Chondrocyte (in vitro differentiated cells): Measurements from ENCODE around the gene TCN1. TPM values are rescaled to one million over a fixed set of nuclear protein-coding genes. Genes with fewer than 3 reads are reported as not detected.
"Not testable (repeated sequence)": the region's sequence is repeated elsewhere in the genome, so short reads cannot be mapped to it uniquely, and the experiment has no call there.

Experiments
- DNase-seq: peaks from one replicate; pipeline ENCODE4 v3.0.0; 2021; ENCODE audit warnings: mixed read lengths, low spot score
- H3K27ac Mint-ChIP-seq: one replicate; pipeline ENCODE4 v1.8.0; 2021; ENCODE audit warnings: mild to moderate bottlenecking, moderate library complexity, mixed read lengths; ENCODE audit not compliant: unreplicated experiment
- H3K27me3 Mint-ChIP-seq: 2 replicates; pipeline ENCODE4 v1.8.0; 2021; ENCODE audit warnings: low read depth, mixed read lengths
- H3K36me3 Mint-ChIP-seq: 2 replicates; pipeline ENCODE4 v1.8.0; 2021; ENCODE audit warnings: low read depth, mixed read lengths
- H3K4me1 Mint-ChIP-seq: 2 replicates; pipeline ENCODE4 v1.8.0; 2021; ENCODE audit warnings: low read depth, mild to moderate bottlenecking, mixed read lengths
- H3K4me3 Mint-ChIP-seq: one replicate; pipeline ENCODE4 v1.8.0; 2021; ENCODE audit warnings: mild to moderate bottlenecking, moderate library complexity, mixed read lengths; ENCODE audit not compliant: unreplicated experiment
- H3K9me3 Mint-ChIP-seq: 2 replicates; pipeline ENCODE4 v1.8.0; 2021; ENCODE audit warnings: low read depth, mixed read lengths
- CTCF ChIP-seq: fragments of 200-600 bp; sonication (generic); IDR thresholded peaks from 2 replicates; pipeline ENCODE4 v1.5.0; 2021; ENCODE audit warnings: antibody characterized with exemption, mild to moderate bottlenecking, moderate library complexity
- total RNA-seq: library from RNA; stranded (reverse); gene quantifications from 3 replicates; pipeline ENCODE4 v1.2.1, GENCODE V29; 2021

TCN1 gene
- total RNA-seq, 1 donor from 2014 or later = not detected

GRCh38 chr11:59898046-59898445, 31.8 kb upstream of the TCN1 start:
- Mint-ChIP-seq H3K9me3 (peaks cover 9% of the 10 kb centered on the region), H3K27ac (no peak overlapping the region), H3K36me3 (no peaks in the 10 kb centered on the region), H3K4me1 (peaks cover 4% of the 10 kb centered on the region), H3K4me3 (no peak overlapping the region), H3K27me3 (no peaks in the 10 kb centered on the region)
- no peak for DNase-seq
- TF ChIP-seq CTCF = no peak

GRCh38 chr11:59894616-59895015, 28.3 kb upstream of the TCN1 start:
- Mint-ChIP-seq H3K36me3 (peaks cover 4% of the 10 kb centered on the region), H3K9me3 (peaks cover 21% of the 10 kb centered on the region), H3K4me3 (no peak overlapping the region), H3K27ac (no peak overlapping the region), H3K4me1 (no peaks in the 10 kb centered on the region), H3K27me3 (peaks cover 2% of the 10 kb centered on the region)
- no peak for DNase-seq
- no peak for TF ChIP-seq CTCF

- Mint-ChIP-seq H3K9me3 (peaks cover 40% of the 10 kb centered on the region), H3K27me3 (peaks cover 2% of the 10 kb centered on the region), H3K4me3 (no peak overlapping the region), H3K4me1 (no peaks in the 10 kb centered on the region), H3K27ac (no peak overlapping the region), H3K36me3 (peaks cover 8% of the 10 kb centered on the region)
- DNase-seq = no peak
- TF ChIP-seq CTCF = no peak
Observed at GRCh38 chr11:59891781-59892181, 25.5 kb upstream of the TCN1 start.

- not testable (repeated sequence) for H3K27me3 Mint-ChIP-seq, H3K4me3 Mint-ChIP-seq, H3K36me3 Mint-ChIP-seq, H3K27ac Mint-ChIP-seq, H3K4me1 Mint-ChIP-seq, DNase-seq
- H3K9me3 Mint-ChIP-seq = peaks cover 51% of the 10 kb centered on the region
Observed at GRCh38 chr11:59887156-59887555, 20.9 kb upstream of the TCN1 start.

GRCh38 chr11:59883597-59883996, 17.3 kb upstream of the TCN1 start:
- no peaks in the 10 kb centered on the region for H3K4me1 Mint-ChIP-seq
- DNase-seq = no peak
- no peak overlapping the region for H3K27ac Mint-ChIP-seq
- H3K36me3 Mint-ChIP-seq = no peaks in the 10 kb centered on the region
- no peaks in the 10 kb centered on the region for H3K27me3 Mint-ChIP-seq
- no peak for TF ChIP-seq CTCF
- H3K9me3 Mint-ChIP-seq = peaks cover 28% of the 10 kb centered on the region
- H3K4me3 Mint-ChIP-seq = no peak overlapping the region

GRCh38 chr11:59879567-59879966, 13.3 kb upstream of the TCN1 start:
- DNase-seq = no peak
- Mint-ChIP-seq H3K9me3 (no peaks in the 10 kb centered on the region), H3K36me3 (no peaks in the 10 kb centered on the region), H3K27me3 (peaks cover 3% of the 10 kb centered on the region), H3K4me1 (peaks cover 5% of the 10 kb centered on the region), H3K4me3 (no peak overlapping the region), H3K27ac (no peak overlapping the region)
- no peak for TF ChIP-seq CTCF
